ENCODE data around the gene KIAA0825.

Gene KIAA0825

DNA sequence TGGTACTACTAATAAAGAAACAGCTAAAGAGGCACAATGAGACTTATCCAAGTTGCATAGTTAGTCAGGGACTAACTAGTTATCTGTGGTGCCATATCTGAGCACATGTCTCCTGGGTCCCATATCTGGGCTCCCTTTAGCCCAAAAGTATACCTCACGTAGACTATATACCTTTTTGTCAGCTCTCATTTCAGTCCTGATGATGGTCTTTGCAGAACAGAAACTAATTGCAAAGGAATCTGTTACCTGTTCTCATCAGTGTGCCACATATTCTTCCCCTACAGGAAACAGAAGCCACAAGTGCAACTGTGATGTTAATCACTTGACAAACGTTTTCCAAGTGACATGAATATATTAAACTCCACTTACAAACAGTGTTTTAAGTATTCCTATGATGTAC is 395.2 kb downstream of the KIAA0825 start:
- TF ChIP-seq, protein P1, sequence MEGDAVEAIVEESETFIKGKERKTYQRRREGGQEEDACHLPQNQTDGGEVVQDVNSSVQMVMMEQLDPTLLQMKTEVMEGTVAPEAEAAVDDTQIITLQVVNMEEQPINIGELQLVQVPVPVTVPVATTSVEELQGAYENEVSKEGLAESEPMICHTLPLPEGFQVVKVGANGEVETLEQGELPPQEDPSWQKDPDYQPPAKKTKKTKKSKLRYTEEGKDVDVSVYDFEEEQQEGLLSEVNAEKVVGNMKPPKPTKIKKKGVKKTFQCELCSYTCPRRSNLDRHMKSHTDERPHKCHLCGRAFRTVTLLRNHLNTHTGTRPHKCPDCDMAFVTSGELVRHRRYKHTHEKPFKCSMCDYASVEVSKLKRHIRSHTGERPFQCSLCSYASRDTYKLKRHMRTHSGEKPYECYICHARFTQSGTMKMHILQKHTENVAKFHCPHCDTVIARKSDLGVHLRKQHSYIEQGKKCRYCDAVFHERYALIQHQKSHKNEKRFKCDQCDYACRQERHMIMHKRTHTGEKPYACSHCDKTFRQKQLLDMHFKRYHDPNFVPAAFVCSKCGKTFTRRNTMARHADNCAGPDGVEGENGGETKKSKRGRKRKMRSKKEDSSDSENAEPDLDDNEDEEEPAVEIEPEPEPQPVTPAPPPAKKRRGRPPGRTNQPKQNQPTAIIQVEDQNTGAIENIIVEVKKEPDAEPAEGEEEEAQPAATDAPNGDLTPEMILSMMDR (IDR thresholded peaks at IDR 0.05): no peak

DNA sequence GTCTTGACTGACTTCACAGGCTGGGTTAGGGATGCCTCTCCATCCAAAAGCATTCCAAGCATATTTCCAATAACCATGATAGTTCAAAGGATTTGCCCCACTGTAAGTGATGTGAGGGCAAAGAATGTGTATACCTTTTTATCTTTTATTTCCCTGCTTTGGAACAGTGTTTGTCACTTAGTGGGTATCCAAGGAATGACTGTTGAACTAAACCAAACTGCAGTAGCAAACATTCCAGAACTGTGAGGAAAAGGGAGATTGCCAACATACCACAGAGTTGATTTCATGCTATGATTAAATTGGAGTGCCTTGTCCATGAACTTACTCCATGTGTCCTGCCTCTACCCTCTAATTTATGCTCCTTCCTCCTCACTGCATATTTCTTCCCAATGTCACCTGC is 400.0 kb downstream of the KIAA0825 start:
- TF ChIP-seq, protein P1 (IDR thresholded peaks at IDR 0.05): no peak

DNA sequence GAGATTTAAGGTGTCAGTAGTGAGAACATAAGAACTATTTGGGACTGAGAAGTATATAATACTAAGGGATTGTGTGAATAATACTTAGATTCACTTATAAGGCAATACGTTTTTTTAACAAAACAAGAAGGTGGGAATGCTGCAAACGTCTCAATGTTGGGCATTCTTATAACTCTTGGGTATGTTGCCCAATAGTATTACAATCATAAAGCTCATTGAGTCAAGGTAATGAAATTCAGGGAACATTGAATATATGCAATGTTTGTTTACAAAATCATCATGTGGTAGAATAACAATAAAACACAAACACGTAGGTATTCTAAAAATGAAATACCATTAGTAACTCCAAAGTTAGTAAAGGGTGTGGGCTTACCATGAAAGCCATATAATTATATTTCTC is 400.7 kb downstream of the KIAA0825 start:
- TF ChIP-seq, protein P1 (IDR thresholded peaks at IDR 0.05): no peak

DNA sequence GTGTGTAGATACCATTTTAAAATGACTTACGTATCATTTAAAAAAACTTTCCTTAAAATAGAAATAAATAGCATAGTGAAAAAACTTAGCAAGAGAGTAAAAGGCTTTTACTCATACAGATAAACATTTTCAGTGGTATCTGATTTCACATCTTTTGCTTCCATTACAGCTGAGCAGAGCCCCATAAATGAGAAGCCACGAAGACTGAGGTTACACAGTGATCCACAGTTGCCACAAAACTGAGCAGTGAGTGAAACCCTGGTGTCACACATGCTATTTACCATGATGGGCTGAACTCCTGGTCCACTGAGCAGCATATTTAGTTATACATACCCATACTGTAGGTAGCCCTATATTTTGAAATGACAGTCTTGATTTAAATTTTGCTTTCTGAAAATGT is 401.2 kb downstream of the KIAA0825 start:
- TF ChIP-seq, protein P1 (IDR thresholded peaks at IDR 0.05): no peak

DNA sequence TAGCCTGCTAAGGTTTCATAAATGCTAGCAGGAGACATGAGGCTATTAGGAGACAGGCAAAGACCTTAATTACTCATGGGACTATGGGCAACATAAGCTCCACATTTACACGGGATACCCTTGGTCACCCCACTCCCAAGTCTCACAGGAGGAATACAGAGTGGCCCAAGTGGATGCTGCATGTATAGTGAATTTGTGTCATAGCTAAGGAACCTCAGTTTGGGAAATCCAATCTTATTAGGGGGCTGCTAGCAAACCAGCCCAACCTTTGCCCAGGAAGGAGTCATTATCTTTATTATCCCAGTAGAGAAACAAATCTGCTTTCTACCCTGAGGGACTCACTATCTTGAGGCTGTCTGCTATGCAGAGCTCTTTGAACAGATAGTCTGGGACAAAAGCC is 405.9 kb downstream of the KIAA0825 start:
- TF ChIP-seq, protein P1 (IDR thresholded peaks at IDR 0.05): no peak

DNA sequence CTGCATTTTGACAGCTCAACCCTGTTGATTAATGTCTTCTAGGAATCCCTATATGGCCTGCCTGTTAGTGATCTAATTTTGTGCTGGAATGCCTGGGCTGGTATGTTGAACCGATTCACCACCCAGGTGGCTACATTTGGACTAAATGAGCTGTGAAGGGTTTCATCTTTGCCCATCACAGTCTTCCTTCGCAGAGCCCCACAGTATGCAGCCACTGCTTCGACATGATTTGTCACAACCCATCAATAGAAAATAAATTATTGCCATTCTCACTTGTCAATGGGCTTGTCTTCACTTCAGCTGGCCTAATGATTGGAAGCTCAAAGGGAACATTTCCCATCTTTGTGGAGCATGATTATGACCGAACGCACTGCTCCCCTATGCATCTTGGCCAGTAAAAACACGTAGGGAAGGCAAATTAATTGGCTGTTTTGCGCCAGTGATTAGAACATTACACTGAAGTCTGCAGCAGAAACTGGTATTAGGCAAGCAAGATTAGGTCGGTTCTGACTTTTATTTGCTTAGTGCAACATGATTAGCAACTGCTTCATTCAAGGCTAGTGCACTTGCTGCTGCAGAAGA is 408.5 kb downstream of the KIAA0825 start:
- TF ChIP-seq, protein P1 (IDR thresholded peaks at IDR 0.05): no peak

DNA sequence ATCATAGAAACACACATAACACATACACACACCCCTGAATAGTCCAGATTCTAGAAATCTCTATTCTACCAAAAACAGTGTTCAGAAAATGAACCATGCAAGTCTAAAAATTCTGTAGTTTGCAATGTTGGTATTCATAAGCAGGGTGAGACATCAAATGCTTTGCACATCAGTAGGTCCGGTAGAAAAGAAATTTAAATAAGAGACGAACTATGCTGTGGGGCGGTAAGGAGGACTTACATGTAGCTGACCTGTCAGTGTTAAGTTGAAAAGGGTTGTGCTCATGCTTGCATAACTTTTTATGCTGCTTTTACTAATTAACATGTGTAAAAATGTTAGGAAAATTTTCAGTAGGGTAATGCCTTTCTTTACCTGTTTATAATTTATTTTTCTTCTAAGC is 409.1 kb downstream of the KIAA0825 start:
- TF ChIP-seq, protein P1 (IDR thresholded peaks at IDR 0.05): no peak

DNA sequence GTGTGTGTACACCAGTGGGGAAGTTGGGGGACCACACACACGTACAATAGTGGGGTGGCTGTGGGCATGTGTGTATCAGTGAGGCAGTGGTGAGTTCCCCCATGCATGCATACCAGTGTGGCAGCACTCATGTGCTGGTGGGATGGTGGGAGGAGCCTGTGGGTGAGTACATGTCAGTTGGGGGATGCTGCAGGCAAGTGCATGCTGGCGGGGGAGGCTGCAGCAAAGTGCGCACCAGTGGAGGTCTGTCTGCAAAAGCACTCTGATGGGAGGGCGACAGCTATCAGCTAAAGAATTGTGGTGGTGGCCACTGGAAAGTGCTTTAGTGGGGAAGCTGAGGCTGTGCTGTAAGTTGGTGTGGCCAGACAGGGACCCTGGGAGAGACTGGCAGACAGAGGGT is 418.8 kb downstream of the KIAA0825 start:
- TF ChIP-seq, protein P1 (IDR thresholded peaks at IDR 0.05): no peak
